ENCODE data around the gene TEDC2.
A peak's percentile ranks its signal among the peaks of the same experiment; 100 is the strongest.

Gene TEDC2

DNA sequence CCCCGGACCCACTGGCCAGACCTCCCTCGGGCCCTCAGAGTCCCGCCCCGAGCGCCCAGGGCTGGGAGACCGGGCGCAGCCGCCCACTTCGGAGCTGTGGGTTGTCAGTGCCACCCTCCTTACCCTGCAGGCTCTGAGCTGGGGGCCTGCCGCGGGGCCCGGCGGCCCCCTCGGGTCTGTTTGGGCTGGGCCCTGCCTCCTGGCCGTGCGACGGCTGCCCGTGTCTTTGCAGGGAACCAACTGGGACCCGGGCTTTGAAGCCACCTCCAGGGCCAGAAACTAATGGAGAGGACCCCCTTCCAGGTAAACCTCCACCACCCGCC is 443 bp downstream of the TEDC2 start:
- Histone ChIP-seq H3K27me3 (ENCODE audit: insufficient read depth, low read depth) (no peaks in the 10 kb centered on the region), H3K79me2 (ENCODE audit: insufficient read depth, low read depth) (0 out of 2 replicates have a peak, but pooled peaks cover 6% of the 10 kb centered on the region), H2AFZ (ENCODE audit: low read depth) (peak overlapping the region; percentile 68; the same call in 1 of the 2 replicates), H4K20me1 (ENCODE audit: insufficient read depth) (no peaks in the 10 kb centered on the region), H3K4me1 (ENCODE audit: low read depth, poor library complexity, severe bottlenecking) (peaks cover 18% of the 10 kb centered on the region), H3K36me3 (ENCODE audit: insufficient read depth) (peaks cover 3% of the 10 kb centered on the region; the same call in 1 of the 2 replicates), H3K4me3 (IDR thresholded peaks at IDR 0.05; ENCODE audit: insufficient read depth, low read depth, low read length) (no peak overlapping the region), H3K9ac (peak overlapping the region; percentile 53; the same call in 1 of the 2 replicates), H3K4me2 (peak overlapping the region; percentile 95), H3K27ac (no peak overlapping the region)
- TF ChIP-seq, protein P1, sequence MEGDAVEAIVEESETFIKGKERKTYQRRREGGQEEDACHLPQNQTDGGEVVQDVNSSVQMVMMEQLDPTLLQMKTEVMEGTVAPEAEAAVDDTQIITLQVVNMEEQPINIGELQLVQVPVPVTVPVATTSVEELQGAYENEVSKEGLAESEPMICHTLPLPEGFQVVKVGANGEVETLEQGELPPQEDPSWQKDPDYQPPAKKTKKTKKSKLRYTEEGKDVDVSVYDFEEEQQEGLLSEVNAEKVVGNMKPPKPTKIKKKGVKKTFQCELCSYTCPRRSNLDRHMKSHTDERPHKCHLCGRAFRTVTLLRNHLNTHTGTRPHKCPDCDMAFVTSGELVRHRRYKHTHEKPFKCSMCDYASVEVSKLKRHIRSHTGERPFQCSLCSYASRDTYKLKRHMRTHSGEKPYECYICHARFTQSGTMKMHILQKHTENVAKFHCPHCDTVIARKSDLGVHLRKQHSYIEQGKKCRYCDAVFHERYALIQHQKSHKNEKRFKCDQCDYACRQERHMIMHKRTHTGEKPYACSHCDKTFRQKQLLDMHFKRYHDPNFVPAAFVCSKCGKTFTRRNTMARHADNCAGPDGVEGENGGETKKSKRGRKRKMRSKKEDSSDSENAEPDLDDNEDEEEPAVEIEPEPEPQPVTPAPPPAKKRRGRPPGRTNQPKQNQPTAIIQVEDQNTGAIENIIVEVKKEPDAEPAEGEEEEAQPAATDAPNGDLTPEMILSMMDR (conservative IDR thresholded peaks at IDR 0.05; ENCODE audit: low read depth, low read length), result no peak

DNA sequence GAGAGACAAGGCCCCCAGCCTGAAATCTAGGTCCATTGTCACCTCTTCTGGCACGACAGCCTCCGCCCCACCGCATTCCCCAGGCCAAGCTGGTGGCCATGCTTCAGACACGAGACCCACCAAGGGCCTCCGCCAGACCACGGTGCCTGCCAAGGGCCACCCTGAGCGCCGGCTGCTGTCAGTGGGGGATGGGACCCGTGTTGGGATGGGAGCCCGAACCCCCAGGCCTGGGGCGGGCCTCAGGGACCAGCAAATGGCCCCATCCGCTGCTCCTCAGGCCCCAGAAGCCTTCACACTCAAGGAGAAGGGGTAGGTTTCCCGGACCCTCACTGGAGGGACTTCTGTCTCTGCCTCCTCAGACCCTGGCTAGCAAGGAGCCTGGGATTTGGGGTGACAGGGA is 1.0 kb downstream of the TEDC2 start:
- TF ChIP-seq, protein P1 (conservative IDR thresholded peaks at IDR 0.05; ENCODE audit: low read depth, low read length), result no peak
- H3K79me2 ChIP-seq (ENCODE audit: insufficient read depth, low read depth), result 0 out of 2 replicates have a peak, but pooled peaks cover 6% of the 10 kb centered on the region
- no peak overlapping the region; the same call in 1 of the 2 replicates for H3K9ac ChIP-seq
- no peak overlapping the region for H3K27ac ChIP-seq
- H3K27me3 ChIP-seq (ENCODE audit: insufficient read depth, low read depth), result no peaks in the 10 kb centered on the region
- H3K36me3 ChIP-seq (ENCODE audit: insufficient read depth), result no peaks in the 10 kb centered on the region
- no peaks in the 10 kb centered on the region for H4K20me1 ChIP-seq (ENCODE audit: insufficient read depth)
- H3K4me1 ChIP-seq (ENCODE audit: low read depth, poor library complexity, severe bottlenecking), result peaks cover 18% of the 10 kb centered on the region
- H3K4me2 ChIP-seq, result peak overlapping the region; percentile 95
- no peak overlapping the region for H3K4me3 ChIP-seq (IDR thresholded peaks at IDR 0.05; ENCODE audit: insufficient read depth, low read depth, low read length)
- H2AFZ ChIP-seq (ENCODE audit: low read depth), result no peak overlapping the region

DNA sequence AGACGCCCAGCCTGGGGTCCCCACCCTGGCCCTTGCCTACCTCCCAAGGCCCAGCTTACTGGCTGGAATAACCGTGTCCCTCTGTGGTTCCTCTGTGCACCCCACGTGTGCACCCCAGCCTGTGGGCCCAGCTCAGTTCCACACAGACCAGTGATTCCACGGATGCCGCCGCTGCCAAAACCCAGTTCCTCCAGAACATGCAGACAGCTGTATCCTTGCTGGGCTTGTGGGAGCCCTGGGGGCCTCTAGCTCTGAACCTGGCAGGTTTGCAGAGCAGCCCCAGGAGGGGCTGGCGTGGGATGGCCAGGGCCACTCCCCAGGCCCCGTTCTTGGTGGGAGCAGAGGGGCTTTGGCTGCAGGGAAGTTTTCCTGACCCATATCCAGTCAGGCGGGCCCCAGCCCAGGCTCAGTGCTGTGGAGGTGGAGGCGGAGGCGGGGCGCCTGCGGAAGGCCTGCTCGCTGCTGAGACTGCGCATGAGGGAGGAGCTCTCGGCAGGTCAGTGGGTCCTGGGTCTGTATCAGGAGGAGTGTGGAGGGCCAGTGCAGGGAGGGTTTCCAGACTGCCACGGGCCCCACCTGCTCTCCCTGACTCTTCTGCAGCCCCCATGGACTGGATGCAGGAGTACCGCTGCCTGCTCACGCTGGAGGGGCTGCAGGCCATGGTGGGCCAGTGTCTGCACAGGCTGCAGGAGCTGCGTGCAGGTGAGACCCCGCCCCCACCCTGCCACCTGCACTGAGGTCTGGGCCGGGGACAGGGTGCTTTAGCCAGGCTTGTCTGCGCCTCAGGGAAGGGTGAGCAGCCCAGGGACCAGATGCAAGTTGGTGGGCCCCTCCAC is 2.3 kb downstream of the TEDC2 start:
- Histone ChIP-seq H3K79me2 (ENCODE audit: insufficient read depth, low read depth) (0 out of 2 replicates have a peak, but pooled peaks cover 6% of the 10 kb centered on the region), H3K4me1 (ENCODE audit: low read depth, poor library complexity, severe bottlenecking) (peaks cover 18% of the 10 kb centered on the region), H4K20me1 (ENCODE audit: insufficient read depth) (no peaks in the 10 kb centered on the region), H2AFZ (ENCODE audit: low read depth) (no peak overlapping the region), H3K4me2 (no peak overlapping the region), H3K4me3 (IDR thresholded peaks at IDR 0.05; ENCODE audit: insufficient read depth, low read depth, low read length) (no peak overlapping the region), H3K27me3 (ENCODE audit: insufficient read depth, low read depth) (peaks cover under 1% of the 10 kb centered on the region; the same call in 1 of the 2 replicates), H3K27ac (no peak overlapping the region), H3K36me3 (ENCODE audit: insufficient read depth) (no peaks in the 10 kb centered on the region), H3K9ac (no peak overlapping the region)
- TF ChIP-seq, protein P1 (conservative IDR thresholded peaks at IDR 0.05; ENCODE audit: low read depth, low read length), result no peak

DNA sequence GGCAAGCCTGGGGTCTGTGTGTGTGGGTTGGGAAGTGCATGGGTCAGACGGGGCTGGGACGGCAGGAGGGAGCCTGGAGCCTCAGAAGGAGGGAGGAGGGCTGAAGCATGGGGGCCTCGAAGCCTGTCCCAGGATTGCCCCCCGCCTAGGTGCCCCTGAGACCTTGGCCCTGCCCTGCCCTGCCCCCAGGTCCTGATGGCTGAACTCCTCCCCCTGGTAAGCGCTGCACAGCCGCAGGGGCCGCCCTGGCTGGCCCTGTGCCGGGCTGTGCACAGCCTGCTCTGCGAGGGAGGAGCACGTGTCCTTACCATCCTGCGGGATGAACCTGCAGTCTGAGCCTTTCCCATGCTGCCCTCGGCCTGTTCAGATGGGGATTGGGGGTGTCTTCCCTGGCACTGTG is 4.4 kb downstream of the TEDC2 start:
- Histone ChIP-seq H3K79me2 (ENCODE audit: insufficient read depth, low read depth) (0 out of 2 replicates have a peak, but pooled peaks cover 6% of the 10 kb centered on the region), H3K9ac (no peak overlapping the region), H3K27me3 (ENCODE audit: insufficient read depth, low read depth) (peaks cover 6% of the 10 kb centered on the region; the same call in 1 of the 2 replicates), H3K4me1 (ENCODE audit: low read depth, poor library complexity, severe bottlenecking) (peaks cover 26% of the 10 kb centered on the region), H4K20me1 (ENCODE audit: insufficient read depth) (no peaks in the 10 kb centered on the region), H2AFZ (ENCODE audit: low read depth) (no peak overlapping the region), H3K4me3 (IDR thresholded peaks at IDR 0.05; ENCODE audit: insufficient read depth, low read depth, low read length) (no peak overlapping the region), H3K4me2 (no peak overlapping the region), H3K36me3 (ENCODE audit: insufficient read depth) (no peaks in the 10 kb centered on the region), H3K27ac (no peak overlapping the region)
- TF ChIP-seq, protein P1 (conservative IDR thresholded peaks at IDR 0.05; ENCODE audit: low read depth, low read length), result no peak
